ENCODE measurements around the gene SUCLG2. TPM values are rescaled to one million over a fixed set of nuclear protein-coding genes. Genes with fewer than 3 reads are reported as not detected.
"Not testable (repeated sequence)": the region's sequence is repeated elsewhere in the genome, so short reads cannot be mapped to it uniquely, and the experiment has no call there.

The SUCLG2 gene
- total and polyA plus RNA-seq, 4 donors: 34.3 to 68.4 (median 44.3) TPM

GRCh38 chr3:67550541-67550940 is 103.9 kb downstream of the SUCLG2 start:
- Histone ChIP-seq H3K9ac (ENCODE audit: insufficient read depth in 1 of 2, low read length in 2 of 2) (no peak overlapping the region), H3K9me3 (ENCODE audit: control insufficient read depth in 4 of 4, insufficient read depth in 3 of 4, low read length in 3 of 4) (no peaks in the 10 kb centered on the region), H3K4me1 (ENCODE audit: control insufficient read depth in 5 of 5, insufficient read depth in 5 of 5, low read length in 5 of 5) (peaks cover 2 to 8% (median 7%) of the 10 kb centered on the region in 5 donors), H3K36me3 (ENCODE audit: control insufficient read depth in 4 of 4, insufficient read depth in 4 of 4, low read length in 4 of 4) (peaks cover 0 to 5% (median 0%) of the 10 kb centered on the region in 4 donors), H3K4me3 (no peak overlapping the region), H3K27ac (ENCODE audit: low read depth in 1 of 2, low read length in 1 of 2) (no peak overlapping the region), H3K27me3 (ENCODE audit: control insufficient read depth in 3 of 3, insufficient read depth in 3 of 3, low read length in 2 of 3) (no peaks in the 10 kb centered on the region)
- no peak for ATAC-seq (ENCODE audit: insufficient read depth, low FRiP score)
- 93 to 94% methylated on average over 7 of the region's 7 CpGs for WGBS, 2 donors
- TF ChIP-seq CTCF (IDR thresholded peaks at IDR 0.05; ENCODE audit: control extremely low read depth, extremely low read depth): no peak
- DNase-seq: no peak

- ATAC-seq (ENCODE audit: insufficient read depth, low FRiP score); H3K4me1 ChIP-seq (ENCODE audit: control insufficient read depth in 5 of 5, insufficient read depth in 5 of 5, low read length in 5 of 5); H3K4me3 ChIP-seq; DNase-seq; H3K36me3 ChIP-seq (ENCODE audit: control insufficient read depth in 4 of 4, insufficient read depth in 4 of 4, low read length in 4 of 4); H3K9me3 ChIP-seq (ENCODE audit: control insufficient read depth in 4 of 4, insufficient read depth in 3 of 4, low read length in 3 of 4); H3K27me3 ChIP-seq (ENCODE audit: control insufficient read depth in 3 of 3, insufficient read depth in 3 of 3, low read length in 2 of 3); H3K9ac ChIP-seq (ENCODE audit: insufficient read depth in 1 of 2, low read length in 2 of 2); H3K27ac ChIP-seq (ENCODE audit: low read depth in 1 of 2, low read length in 1 of 2): not testable (repeated sequence)
- WGBS, 2 donors: 97 to 98% methylated on average over 3 of the region's 3 CpGs
Measured at GRCh38 chr3:67542502-67543250, 111.7 kb downstream of the SUCLG2 start.

- no peaks in the 10 kb centered on the region for H3K27me3 ChIP-seq (ENCODE audit: control insufficient read depth in 3 of 3, insufficient read depth in 3 of 3, low read length in 2 of 3)
- WGBS, 2 donors: 90 to 92% methylated on average over 8 of the region's 8 CpGs
- H3K27ac ChIP-seq (ENCODE audit: low read depth in 1 of 2, low read length in 1 of 2): no peak overlapping the region
- ATAC-seq (ENCODE audit: insufficient read depth, low FRiP score) (no peak), DNase-seq (no peak)
- no peaks in the 10 kb centered on the region for H3K9me3 ChIP-seq (ENCODE audit: control insufficient read depth in 4 of 4, insufficient read depth in 3 of 4, low read length in 3 of 4)
- peaks cover 0 to 2% (median 0%) of the 10 kb centered on the region in 4 donors for H3K36me3 ChIP-seq (ENCODE audit: control insufficient read depth in 4 of 4, insufficient read depth in 4 of 4, low read length in 4 of 4)
- H3K4me3 ChIP-seq: no peak overlapping the region
- no peak for TF ChIP-seq CTCF (IDR thresholded peaks at IDR 0.05; ENCODE audit: control extremely low read depth, extremely low read depth)
- H3K9ac ChIP-seq (ENCODE audit: insufficient read depth in 1 of 2, low read length in 2 of 2): no peak overlapping the region
- H3K4me1 ChIP-seq (ENCODE audit: control insufficient read depth in 5 of 5, insufficient read depth in 5 of 5, low read length in 5 of 5): peaks cover 0 to 1% (median 0%) of the 10 kb centered on the region in 5 donors
Measured at GRCh38 chr3:67540198-67540894, 114.1 kb downstream of the SUCLG2 start.

- not testable (repeated sequence) for H3K4me1 ChIP-seq (ENCODE audit: control insufficient read depth in 5 of 5, insufficient read depth in 5 of 5, low read length in 5 of 5); H3K9ac ChIP-seq (ENCODE audit: insufficient read depth in 1 of 2, low read length in 2 of 2); ATAC-seq (ENCODE audit: insufficient read depth, low FRiP score); H3K27me3 ChIP-seq (ENCODE audit: control insufficient read depth in 3 of 3, insufficient read depth in 3 of 3, low read length in 2 of 3); H3K4me3 ChIP-seq; DNase-seq; H3K36me3 ChIP-seq (ENCODE audit: control insufficient read depth in 4 of 4, insufficient read depth in 4 of 4, low read length in 4 of 4); H3K27ac ChIP-seq (ENCODE audit: low read depth in 1 of 2, low read length in 1 of 2); H3K9me3 ChIP-seq (ENCODE audit: control insufficient read depth in 4 of 4, insufficient read depth in 3 of 4, low read length in 3 of 4)
- WGBS, 2 donors: 88 to 96% methylated on average over 4 of the region's 4 CpGs
Measured at GRCh38 chr3:67537203-67537602, 117.2 kb downstream of the SUCLG2 start.
